Smooth muscle cell (in vitro differentiated cells): Measurements from ENCODE around the gene GANAB. TPM values are rescaled to one million over a fixed set of nuclear protein-coding genes. Genes with fewer than 3 reads are reported as not detected.

ENCODE experiments used
- DNase-seq: peaks from one replicate; lab custom pipeline; 2025; ENCODE audit not compliant: unreplicated experiment; lab: John Stamatoyannopoulos, UW
- H2AFZ ChIP-seq: fragments of 200-600 bp; sonication (generic); 2 replicates; pipeline ENCODE4 v1.6.0; 2016; ENCODE audit warnings: antibody characterized with exemption, low read depth, mild to moderate bottlenecking
- H3F3A ChIP-seq: fragments of 200-600 bp; sonication (generic); 2 replicates; pipeline ENCODE4 v1.6.0; 2017; ENCODE audit warnings: antibody characterized with exemption, low read depth
- H3K27ac ChIP-seq: fragments of 200-600 bp; sonication (generic); 2 replicates; pipeline ENCODE4 v1.5.1; 2016; ENCODE audit warnings: low read depth, mild to moderate bottlenecking
- H3K27me3 ChIP-seq: fragments of 200-600 bp; sonication (generic); 2 replicates; pipeline ENCODE4 v1.6.1; 2016; ENCODE audit warnings: low read depth, mild to moderate bottlenecking
- H3K36me3 ChIP-seq: fragments of 200-600 bp; sonication (generic); 2 replicates; pipeline ENCODE4 v1.5.1; 2016; ENCODE audit warnings: low read depth
- H3K4me1 ChIP-seq: fragments of 200-600 bp; sonication (generic); 2 replicates; pipeline ENCODE4 v1.5.1; 2016; ENCODE audit warnings: low read depth
- H3K4me2 ChIP-seq: fragments of 200-600 bp; sonication (generic); 2 replicates; pipeline ENCODE4 v1.6.0; 2016; ENCODE audit warnings: mild to moderate bottlenecking
- H3K4me3 ChIP-seq: fragments of 200-600 bp; sonication (generic); 2 replicates; pipeline ENCODE4 v1.5.1; 2016; ENCODE audit warnings: mild to moderate bottlenecking
- H3K79me2 ChIP-seq: fragments of 200-600 bp; sonication (generic); 2 replicates; pipeline ENCODE4 v1.6.0; 2016; ENCODE audit warnings: low read depth, mild to moderate bottlenecking
- H3K9ac ChIP-seq: fragments of 200-600 bp; sonication (generic); 2 replicates; pipeline ENCODE4 v1.6.0; 2016; ENCODE audit warnings: low read depth
- H3K9me3 ChIP-seq: fragments of 200-600 bp; sonication (generic); replicated peaks from 2 replicates; pipeline ENCODE4 v1.5.1; 2016; ENCODE audit warnings: low read depth
- H4K20me1 ChIP-seq: fragments of 200-600 bp; sonication (generic); 2 replicates; pipeline ENCODE4 v1.6.0; 2016; ENCODE audit warnings: low read depth
- CTCF ChIP-seq: fragments of 200-600 bp; sonication (generic); IDR thresholded peaks from 2 replicates; pipeline ENCODE4 v1.5.1; 2017; ENCODE audit warnings: borderline replicate concordance, mild to moderate bottlenecking, antibody characterized with exemption; ENCODE audit not compliant: insufficient read depth, poor library complexity, severe bottlenecking
- WGBS: methylation state at CpG from one replicate; pipeline ENCODE4 v1.1.7; 2016; ENCODE audit warnings: low lambda C conversion rate; 5-methylcytosine and 5-hydroxymethylcytosine counted together
- polyA plus RNA-seq: library from polyadenylated mRNA; unstranded; fragments of >200 nt; fragmentation: Nextera tagmentation; extraction: Ambion mirVana; gene quantifications from 2 replicates; pipeline ENCODE4 v1.2.1, GENCODE V29; 2016
- total RNA-seq: library from RNA; depleted of rRNA; stranded (reverse); fragments of >200 nt; gene quantifications from 2 replicates; pipeline ENCODE4 v1.2.3, GENCODE V29; 2014

Gene GANAB
- total and polyA plus RNA-seq, 2 experiments from 2014 or later, result 176 to 225 TPM

- no peak for DNase-seq
- H3K27me3 ChIP-seq, result no peaks in the 10 kb centered on the region
- no peak overlapping the region for H3K4me2 ChIP-seq
- H3K36me3 ChIP-seq, result no peaks in the 10 kb centered on the region
- no peak overlapping the region for H2AFZ ChIP-seq
- H4K20me1 ChIP-seq, result peaks cover 6% of the 10 kb centered on the region
- no peak overlapping the region for H3K4me3 ChIP-seq
- TF ChIP-seq CTCF, result no peak
- no peak overlapping the region for H3K27ac ChIP-seq
- H3F3A ChIP-seq, result peaks cover 3% of the 10 kb centered on the region
- H3K9me3 ChIP-seq, result no peaks in the 10 kb centered on the region
- peaks cover 3% of the 10 kb centered on the region for H3K4me1 ChIP-seq
- 98% methylated on average over 11 of the region's 11 CpGs for WGBS
- peaks cover 37% of the 10 kb centered on the region for H3K79me2 ChIP-seq
- no peak overlapping the region for H3K9ac ChIP-seq
Observed at GRCh38 chr11:62649486-62649885, 3.1 kb upstream of the GANAB start.

GRCh38 chr11:62648967-62649364 lies 2.6 kb upstream of the GANAB start:
- no peaks in the 10 kb centered on the region for H3K9me3 ChIP-seq
- no peaks in the 10 kb centered on the region for H3K36me3 ChIP-seq
- H3K4me1 ChIP-seq, result peaks cover 3% of the 10 kb centered on the region
- no peaks in the 10 kb centered on the region for H3K27me3 ChIP-seq
- no peak overlapping the region for H2AFZ ChIP-seq
- no peak overlapping the region for H3K4me3 ChIP-seq
- H3K79me2 ChIP-seq, result peaks cover 42% of the 10 kb centered on the region
- DNase-seq, result no peak
- H3K4me2 ChIP-seq, result no peak overlapping the region
- H3K9ac ChIP-seq, result no peak overlapping the region
- H3F3A ChIP-seq, result peaks cover 3% of the 10 kb centered on the region
- TF ChIP-seq CTCF, result no peak
- no peak overlapping the region for H3K27ac ChIP-seq
- peaks cover 6% of the 10 kb centered on the region for H4K20me1 ChIP-seq
- WGBS, result 99% methylated on average over 11 of the region's 11 CpGs

- H3K79me2 ChIP-seq, result peaks cover 48% of the 10 kb centered on the region
- 97% methylated on average over 24 of the region's 24 CpGs for WGBS
- H3K9me3 ChIP-seq, result no peaks in the 10 kb centered on the region
- H2AFZ ChIP-seq, result no peak overlapping the region
- no peaks in the 10 kb centered on the region for H3K36me3 ChIP-seq
- DNase-seq, result no peak
- H3F3A ChIP-seq, result peaks cover 3% of the 10 kb centered on the region
- H3K4me1 ChIP-seq, result peaks cover 3% of the 10 kb centered on the region
- H3K9ac ChIP-seq, result no peak overlapping the region
- H3K27me3 ChIP-seq, result no peaks in the 10 kb centered on the region
- no peak overlapping the region for H3K4me2 ChIP-seq
- H4K20me1 ChIP-seq, result peaks cover 6% of the 10 kb centered on the region
- H3K27ac ChIP-seq, result no peak overlapping the region
- no peak for TF ChIP-seq CTCF
- no peak overlapping the region for H3K4me3 ChIP-seq
Observed at GRCh38 chr11:62648185-62648966, 2.0 kb upstream of the GANAB start.

- no peak overlapping the region for H3K4me2 ChIP-seq
- H3K27me3 ChIP-seq, result no peaks in the 10 kb centered on the region
- no peak for TF ChIP-seq CTCF
- H3K9ac ChIP-seq, result no peak overlapping the region
- H3F3A ChIP-seq, result peaks cover 3% of the 10 kb centered on the region
- no peak overlapping the region for H3K4me3 ChIP-seq
- DNase-seq, result no peak
- H4K20me1 ChIP-seq, result peaks cover 6% of the 10 kb centered on the region
- H3K9me3 ChIP-seq, result no peaks in the 10 kb centered on the region
- no peak overlapping the region for H2AFZ ChIP-seq
- peaks cover 3% of the 10 kb centered on the region for H3K4me1 ChIP-seq
- peaks cover 51% of the 10 kb centered on the region for H3K79me2 ChIP-seq
- H3K36me3 ChIP-seq, result no peaks in the 10 kb centered on the region
- peak overlapping the region; percentile 54 for H3K27ac ChIP-seq
- WGBS, result 95% methylated on average over 6 of the region's 6 CpGs
Observed at GRCh38 chr11:62647609-62648005, 1.2 kb upstream of the GANAB start.
